ENCODE measurements around the gene CRADD.
A peak's percentile ranks its signal among the peaks of the same experiment; 100 is the strongest.
"Not testable (repeated sequence)": the region's sequence is repeated elsewhere in the genome, so short reads cannot be mapped to it uniquely, and the experiment has no call there.

The CRADD gene

DNA sequence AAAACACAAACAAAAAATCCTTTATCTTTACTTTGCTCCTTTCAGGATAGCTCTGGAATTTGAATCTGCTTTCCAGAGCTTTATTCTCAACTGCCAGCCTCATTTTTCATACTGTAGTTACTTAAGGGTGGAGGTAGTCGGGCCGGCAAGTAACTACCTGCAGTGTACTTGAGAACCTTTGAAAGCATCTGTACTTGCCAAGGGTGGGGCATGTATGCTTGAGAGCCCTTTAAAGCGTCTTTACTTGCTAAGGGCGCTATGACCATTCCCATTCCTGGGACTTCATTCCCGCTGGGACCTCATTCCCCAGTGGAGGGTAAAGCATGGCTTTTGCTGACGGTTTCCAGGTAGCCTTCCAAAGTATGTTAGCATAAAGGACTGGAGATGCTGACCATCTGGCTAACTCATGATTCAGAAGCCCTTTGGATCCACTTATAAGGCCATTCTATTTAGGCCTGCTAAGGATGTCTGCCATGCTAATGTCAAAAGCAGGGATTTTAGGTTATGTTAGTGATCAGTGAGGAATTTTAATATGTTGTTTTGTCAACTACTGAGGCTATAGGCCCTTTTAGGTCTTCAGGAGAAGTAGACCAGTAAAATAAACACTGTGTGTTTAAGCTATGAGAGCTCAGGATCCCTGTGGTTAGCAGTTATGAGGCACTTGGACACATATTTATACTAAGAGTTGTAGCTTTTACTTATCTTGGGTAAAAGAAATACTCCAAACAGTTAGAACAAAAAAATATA is 74.9 kb downstream of the CRADD start:
- no peaks in the 10 kb centered on the region for H3K27me3 ChIP-seq
- H3K4me2 ChIP-seq = no peak overlapping the region
- no peak overlapping the region for H3K27ac ChIP-seq
- H3K9me3 ChIP-seq (replicated peaks in 1 of 11) = peaks cover 37 to 42% (median 39%) of the 10 kb centered on the region in 11 experiments
- no peaks in the 10 kb centered on the region for H3K4me1 ChIP-seq
- H3K36me3 ChIP-seq = peaks cover 0 to 15% (median 0%) of the 10 kb centered on the region in 11 experiments; a peak in 2 of 22 replicates
- H3K4me3 ChIP-seq = no peak overlapping the region
- no peak overlapping the region for H3K9ac ChIP-seq
- TF ChIP-seq Cebpa-rat (IDR thresholded peaks at IDR 0.05) = no peak
- H4K20me1 ChIP-seq = no peaks in the 10 kb centered on the region

DNA sequence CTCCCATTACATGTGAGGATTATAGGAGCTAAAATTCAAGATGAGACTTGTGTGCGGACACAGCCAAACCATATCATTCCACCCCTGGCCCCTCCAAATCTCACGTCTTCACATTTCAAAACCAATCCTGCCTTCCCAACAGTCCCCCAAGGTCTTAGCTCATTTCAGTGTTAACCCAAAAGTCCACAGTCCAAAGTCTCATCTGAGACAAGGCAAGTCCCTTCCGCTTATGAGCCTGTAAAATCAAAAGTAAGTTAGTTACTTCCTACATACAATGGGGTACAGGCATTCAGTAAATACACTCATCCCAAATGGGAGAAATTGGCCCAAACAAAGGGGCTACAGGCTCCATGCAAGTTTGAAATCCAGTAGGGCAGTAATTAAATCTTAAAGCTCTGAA is 76.1 kb downstream of the CRADD start:
- no peaks in the 10 kb centered on the region for H3K27me3 ChIP-seq
- H3K4me2 ChIP-seq = no peak overlapping the region
- H3K9me3 ChIP-seq (replicated peaks in 1 of 11) = peaks cover 37 to 42% (median 39%) of the 10 kb centered on the region in 11 experiments
- TF ChIP-seq Cebpa-rat (IDR thresholded peaks at IDR 0.05) = no peak
- no peaks in the 10 kb centered on the region for H4K20me1 ChIP-seq
- H3K4me3 ChIP-seq = no peak overlapping the region
- H3K4me1 ChIP-seq = no peaks in the 10 kb centered on the region
- peaks cover 0 to 15% (median 0%) of the 10 kb centered on the region in 11 experiments; a peak in 2 of 22 replicates for H3K36me3 ChIP-seq
- H3K27ac ChIP-seq = no peak overlapping the region
- H3K9ac ChIP-seq = no peak overlapping the region

DNA sequence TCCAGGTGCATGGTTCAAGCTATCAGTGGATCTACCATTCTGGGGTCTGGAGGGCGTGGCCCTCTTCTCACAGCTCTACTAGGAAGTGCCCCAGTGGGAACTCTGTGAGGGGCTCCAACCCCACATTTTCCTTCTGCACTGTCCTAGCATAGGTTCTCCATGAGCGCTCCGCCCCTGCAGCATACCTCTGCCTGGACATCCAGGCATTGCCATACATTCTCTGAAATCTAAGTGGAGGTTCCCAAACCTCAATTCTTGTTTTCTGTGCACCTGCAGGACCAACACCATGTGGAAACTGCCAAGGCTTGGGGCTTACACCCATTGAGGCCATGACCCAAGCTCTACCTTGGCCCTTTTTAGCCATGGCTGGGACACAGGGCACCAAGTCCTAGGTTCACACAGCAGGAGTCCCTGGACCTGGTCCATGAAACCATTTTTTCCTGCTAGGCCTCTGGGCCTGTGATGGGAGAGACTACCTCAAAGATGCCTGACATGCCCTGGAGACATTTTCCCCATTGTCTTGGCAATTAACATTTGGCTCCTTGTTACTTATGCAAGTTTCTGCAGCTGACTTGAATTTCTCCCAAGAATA is 76.8 kb downstream of the CRADD start:
- H3K27ac ChIP-seq = no peak overlapping the region
- H3K27me3 ChIP-seq = no peaks in the 10 kb centered on the region
- no peak overlapping the region for H3K4me3 ChIP-seq
- no peaks in the 10 kb centered on the region for H4K20me1 ChIP-seq
- H3K9me3 ChIP-seq (replicated peaks in 1 of 11) = peaks cover 37 to 42% (median 39%) of the 10 kb centered on the region in 11 experiments
- H3K36me3 ChIP-seq = peaks cover 0 to 15% (median 0%) of the 10 kb centered on the region in 11 experiments; a peak in 2 of 22 replicates
- H3K4me1 ChIP-seq = peaks cover 0 to 3% (median 1%) of the 10 kb centered on the region in 10 experiments; a peak in 13 of 20 replicates
- no peak overlapping the region for H3K4me2 ChIP-seq
- no peak for TF ChIP-seq Cebpa-rat (IDR thresholded peaks at IDR 0.05)
- H3K9ac ChIP-seq = no peak overlapping the region

DNA sequence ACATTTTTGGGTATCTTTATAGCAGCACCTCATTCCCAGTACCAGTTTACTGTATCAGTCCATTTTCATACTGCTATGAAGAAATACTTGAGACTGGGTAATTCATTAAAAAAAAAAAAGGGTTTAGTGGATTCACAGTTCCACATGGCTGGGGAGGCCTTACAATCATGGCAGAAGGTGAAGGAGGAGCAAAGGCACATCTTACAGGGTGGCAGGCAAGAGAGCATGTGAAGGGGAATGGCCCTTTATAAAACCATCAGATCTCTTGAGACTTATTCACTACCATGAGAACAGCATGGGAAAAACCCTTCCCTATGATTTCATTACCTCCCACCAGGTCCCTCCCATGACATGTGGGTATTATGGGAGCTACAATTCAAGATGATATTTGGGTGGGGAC is 77.7 kb downstream of the CRADD start:
- not testable (repeated sequence) for H3K27me3 ChIP-seq, H4K20me1 ChIP-seq, H3K27ac ChIP-seq, H3K4me3 ChIP-seq, H3K4me2 ChIP-seq, H3K9ac ChIP-seq
- Histone ChIP-seq H3K4me1 (peaks cover 5 to 12% (median 10%) of the 10 kb centered on the region in 10 experiments; a peak in 19 of 20 replicates), H3K9me3 (replicated peaks in 1 of 11) (peaks cover 37 to 42% (median 39%) of the 10 kb centered on the region in 11 experiments), H3K36me3 (peaks cover 0 to 15% (median 0%) of the 10 kb centered on the region in 11 experiments; a peak in 2 of 22 replicates)

- TF ChIP-seq Cebpa-rat (IDR thresholded peaks at IDR 0.05) = no peak
- H3K4me1 ChIP-seq = peaks cover 5 to 17% (median 10%) of the 10 kb centered on the region in 10 experiments
- no peak overlapping the region for H3K4me2 ChIP-seq
- H3K36me3 ChIP-seq = peaks cover 0 to 15% (median 0%) of the 10 kb centered on the region in 11 experiments; a peak in 2 of 22 replicates
- H3K27me3 ChIP-seq = no peaks in the 10 kb centered on the region
- H3K9ac ChIP-seq = no peak overlapping the region
- no peaks in the 10 kb centered on the region for H4K20me1 ChIP-seq
- no peak overlapping the region for H3K27ac ChIP-seq
- no peak overlapping the region for H3K4me3 ChIP-seq
- peaks cover 37 to 42% (median 39%) of the 10 kb centered on the region in 11 experiments for H3K9me3 ChIP-seq (replicated peaks in 1 of 11)
Measured at GRCh38 chr12:93756288-93756687, 79.1 kb downstream of the CRADD start.

GRCh38 chr12:93757792-93758694 is 80.9 kb downstream of the CRADD start:
- TF ChIP-seq Cebpa-rat (IDR thresholded peaks at IDR 0.05) = no peak
- Histone ChIP-seq H3K27me3 (no peaks in the 10 kb centered on the region), H3K4me1 (peaks cover 5 to 20% (median 10%) of the 10 kb centered on the region in 10 experiments), H3K27ac (no peak overlapping the region), H3K9me3 (replicated peaks in 1 of 11) (peaks cover 23 to 26% (median 25%) of the 10 kb centered on the region in 11 experiments), H3K36me3 (peaks cover 0 to 12% (median 0%) of the 10 kb centered on the region in 11 experiments; a peak in 2 of 22 replicates), H3K9ac (no peak overlapping the region), H3K4me2 (peak overlapping the region in 1 of 11 experiments; percentile 18; a peak in 1 of 22 replicates), H4K20me1 (no peaks in the 10 kb centered on the region), H3K4me3 (no peak overlapping the region)

- Histone ChIP-seq H3K4me2 (peak overlapping the region in 10 of 11 experiments; percentile 9 to 56 (median 35); a peak in 15 of 22 replicates), H3K4me1 (peaks cover 5 to 20% (median 10%) of the 10 kb centered on the region in 10 experiments), H3K27me3 (no peaks in the 10 kb centered on the region), H3K9me3 (replicated peaks in 1 of 11) (peaks cover 15 to 18% (median 16%) of the 10 kb centered on the region in 11 experiments), H3K4me3 (no peak overlapping the region), H3K36me3 (peaks cover 0 to 5% (median 0%) of the 10 kb centered on the region in 11 experiments; a peak in 1 of 22 replicates), H3K9ac (no peak overlapping the region), H3K27ac (no peak overlapping the region), H4K20me1 (no peaks in the 10 kb centered on the region)
- no peak for TF ChIP-seq Cebpa-rat (IDR thresholded peaks at IDR 0.05)
Measured at GRCh38 chr12:93758801-93759373, 81.7 kb downstream of the CRADD start.

DNA sequence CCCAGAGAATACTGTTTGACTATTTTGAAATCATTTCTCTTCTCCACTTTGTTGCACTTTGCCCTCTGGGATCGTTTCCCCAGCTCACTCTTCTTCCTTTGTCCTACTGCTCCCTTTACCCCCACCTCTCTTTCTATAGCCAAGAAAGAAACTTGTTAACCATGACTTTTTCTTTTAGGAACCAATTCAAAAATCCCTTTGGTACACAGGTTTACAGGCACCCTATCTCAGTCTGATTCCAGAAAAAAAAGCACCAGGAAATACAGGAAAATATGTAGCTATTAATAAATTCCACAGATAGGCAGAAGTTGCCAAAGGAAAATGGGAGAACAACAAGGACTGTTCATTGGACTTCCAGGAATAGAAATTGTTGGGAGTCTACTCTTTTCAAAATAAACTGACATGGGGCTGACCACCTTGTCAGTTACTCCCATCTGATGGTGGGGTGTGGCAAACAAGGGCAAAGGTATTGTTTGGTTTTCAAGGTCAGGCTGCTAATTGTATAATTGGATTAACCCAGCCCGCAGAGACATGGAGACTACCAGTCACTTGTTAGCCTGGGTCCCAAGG is 82.4 kb downstream of the CRADD start:
- TF ChIP-seq Cebpa-rat (IDR thresholded peaks at IDR 0.05) = no peak
- Histone ChIP-seq H3K9me3 (replicated peaks in 1 of 11) (peaks cover 8 to 11% (median 9%) of the 10 kb centered on the region in 11 experiments), H3K4me2 (peak overlapping the region; percentile 9 to 56 (median 36); a peak in 18 of 22 replicates), H3K4me1 (peaks cover 5 to 20% (median 10%) of the 10 kb centered on the region in 10 experiments), H3K9ac (no peak overlapping the region), H3K27ac (no peak overlapping the region), H3K36me3 (no peaks in the 10 kb centered on the region; a peak in 1 of 22 replicates), H4K20me1 (no peaks in the 10 kb centered on the region), H3K27me3 (no peaks in the 10 kb centered on the region), H3K4me3 (no peak overlapping the region)
